HL-60 (cell line): ENCODE measurements around the gene CELF5.

Source experiments
- DNase-seq, 2 experiments: peaks; one replicate each; pipeline ENCODE4 v3.0.0-alpha.2; 2010 to 2020; ENCODE audit warnings: low read depth in 1 of 2, low spot score in 1 of 2
- H3K27ac ChIP-seq: fragments of 250-450 bp; sonication (Bioruptor Pico); replicated peaks from 2 replicates; pipeline ENCODE4 v1.5.1; 2020; ENCODE audit warnings: mild to moderate bottlenecking, moderate library complexity
- H3K27me3 ChIP-seq: fragments of 250-450 bp; sonication (Bioruptor Pico); 2 replicates; pipeline ENCODE4 v1.5.1; 2021; ENCODE audit warnings: mild to moderate bottlenecking, moderate library complexity; ENCODE audit not compliant: insufficient read depth, poor library complexity, severe bottlenecking
- H3K4me3 ChIP-seq: replicated peaks from 2 replicates; pipeline ENCODE4 v1.5.1; 2011; ENCODE audit warnings: mild to moderate bottlenecking, control low read depth, low read length; ENCODE audit not compliant: insufficient read depth
- CTCF ChIP-seq: IDR thresholded peaks from one replicate; pipeline ENCODE4 v1.5.1; 2011; ENCODE audit warnings: low read length, control low read depth, inconsistent platforms; ENCODE audit not compliant: insufficient read depth
- GABPA ChIP-seq: IDR thresholded peaks from 2 replicates; pipeline ENCODE4 v1.6.1; 2012; ENCODE audit warnings: low read depth
- POLR2AphosphoS5 ChIP-seq: IDR thresholded peaks from 2 replicates; pipeline ENCODE4 v1.6.1; 2012; ENCODE audit warnings: low read depth
- REST ChIP-seq: IDR thresholded peaks from 2 replicates; pipeline ENCODE4 v1.6.1; 2012; ENCODE audit warnings: low read depth; ENCODE audit not compliant: insufficient replicate concordance
- SPI1 ChIP-seq: IDR thresholded peaks from 2 replicates; pipeline ENCODE4 v1.6.1; 2012; ENCODE audit warnings: low read depth, mild to moderate bottlenecking, borderline replicate concordance

Gene CELF5

GRCh38 chr19:3269916-3270671 is 45.6 kb downstream of the CELF5 start:
- Histone ChIP-seq H3K4me3 (no peak overlapping the region), H3K27ac (no peak overlapping the region), H3K27me3 (peaks cover 17% of the 10 kb centered on the region)
- DNase-seq, result no peak
- no peak for TF ChIP-seq SPI1

GRCh38 chr19:3270902-3271301 is 46.4 kb downstream of the CELF5 start:
- TF ChIP-seq POLR2AphosphoS5 (no peak), GABPA (no peak), REST (no peak), SPI1 (no peak), CTCF (no peak)
- Histone ChIP-seq H3K4me3 (no peak overlapping the region), H3K27ac (no peak overlapping the region), H3K27me3 (peaks cover 20% of the 10 kb centered on the region)
- peak in 1 of 2 experiments; percentile 20 for DNase-seq

- DNase-seq, result no peak
- Histone ChIP-seq H3K27ac (no peak overlapping the region), H3K4me3 (no peak overlapping the region), H3K27me3 (peaks cover 23% of the 10 kb centered on the region)
- TF ChIP-seq POLR2AphosphoS5 (no peak), REST (no peak)
Observed at GRCh38 chr19:3272401-3272931, 48.0 kb downstream of the CELF5 start.

- DNase-seq, result no peak
- peaks cover 23% of the 10 kb centered on the region for H3K27me3 ChIP-seq
- no peak overlapping the region for H3K4me3 ChIP-seq
- TF ChIP-seq GABPA, result no peak
- no peak for TF ChIP-seq REST
- TF ChIP-seq POLR2AphosphoS5, result no peak
- TF ChIP-seq CTCF, result no peak
- TF ChIP-seq SPI1, result no peak
- no peak overlapping the region for H3K27ac ChIP-seq
Observed at GRCh38 chr19:3272952-3273351, 48.5 kb downstream of the CELF5 start.
